Measurements from ENCODE around the gene GAL3ST1. TPM values are rescaled to one million over a fixed set of nuclear protein-coding genes. Genes with fewer than 3 reads are reported as not detected.

The GAL3ST1 gene
- polyA plus RNA-seq, 1 donor from 2014 or later: 1.6 TPM

DNA sequence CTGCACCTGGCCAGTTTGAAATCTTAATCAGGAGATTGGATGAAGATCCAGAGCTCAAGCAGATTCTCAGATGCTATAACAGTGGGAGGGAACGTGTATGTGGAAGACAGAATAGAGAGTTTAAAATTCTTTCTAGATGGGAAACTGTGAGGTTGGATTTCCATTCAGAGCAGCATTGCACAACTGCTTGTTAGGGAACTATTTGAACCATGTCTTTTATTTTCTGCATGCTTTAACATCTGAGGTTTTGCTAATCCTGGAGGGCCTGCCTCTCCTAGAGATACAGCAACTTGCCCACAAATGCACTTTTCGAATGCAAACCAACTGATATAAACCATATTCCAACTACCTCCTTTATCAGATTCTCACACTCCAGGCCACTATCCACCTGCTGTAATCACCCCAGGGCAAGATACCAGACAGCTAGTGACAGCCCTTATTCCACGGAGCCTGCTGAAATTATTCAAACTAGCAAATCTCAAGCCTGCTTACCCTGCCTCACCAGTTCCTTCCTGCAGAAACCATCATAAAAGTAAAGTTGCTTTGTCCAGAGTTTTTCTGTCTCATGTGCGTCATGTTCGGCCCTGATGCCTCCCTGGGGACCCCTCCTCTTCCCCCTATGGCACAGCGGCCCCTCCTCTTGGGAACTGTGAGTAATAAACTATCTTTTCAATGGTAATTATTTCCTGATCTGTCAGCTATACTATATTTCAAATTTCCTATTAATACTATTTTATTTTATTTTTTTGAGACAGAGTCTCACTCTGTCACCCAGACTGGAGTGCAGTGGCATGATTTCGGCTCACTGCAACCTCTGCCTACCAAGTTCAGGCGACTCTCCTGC lies 50.6 kb downstream of the GAL3ST1 start:
- Histone ChIP-seq H3K79me2 (replicated peaks; ENCODE audit: insufficient read depth, low read length) (no peaks in the 10 kb centered on the region), H3K4me3 (ENCODE audit: low read length) (no peak overlapping the region), H3K9me2 (ENCODE audit: insufficient read depth, low read length) (no peaks in the 10 kb centered on the region), H3K4me2 (ENCODE audit: low read length) (no peak overlapping the region), H3K9ac (ENCODE audit: low read length) (no peak overlapping the region), H3K27ac (ENCODE audit: low read length) (no peak overlapping the region), H4K20me1 (ENCODE audit: insufficient read depth) (no peaks in the 10 kb centered on the region), H2AFZ (ENCODE audit: low read depth, low read length) (no peak overlapping the region), H3K36me3 (ENCODE audit: insufficient read depth, low read length) (no peaks in the 10 kb centered on the region), H3K27me3 (ENCODE audit: insufficient read depth, low read depth, low read length) (no peaks in the 10 kb centered on the region), H3K9me3 (ENCODE audit: low read length) (no peaks in the 10 kb centered on the region), H3F3A (ENCODE audit: insufficient read depth, low read length, poor library complexity, severe bottlenecking) (no peaks in the 10 kb centered on the region)
- TF ChIP-seq SMC3 (conservative IDR thresholded peaks at IDR 0.05; ENCODE audit: poor library complexity) (no peak), TAF1 (IDR thresholded peaks at IDR 0.05; ENCODE audit: low read depth) (no peak), EZH2 (IDR thresholded peaks at IDR 0.05; ENCODE audit: borderline replicate concordance, insufficient read depth, low read length, poor library complexity, severe bottlenecking) (no peak), POLR2AphosphoS5 (IDR thresholded peaks at IDR 0.05) (no peak), MXI1 (conservative IDR thresholded peaks at IDR 0.05; ENCODE audit: poor library complexity, severe bottlenecking) (no peak), RAD21 (conservative IDR thresholded peaks at IDR 0.05) (no peak)
- TF ChIP-seq, protein P1, sequence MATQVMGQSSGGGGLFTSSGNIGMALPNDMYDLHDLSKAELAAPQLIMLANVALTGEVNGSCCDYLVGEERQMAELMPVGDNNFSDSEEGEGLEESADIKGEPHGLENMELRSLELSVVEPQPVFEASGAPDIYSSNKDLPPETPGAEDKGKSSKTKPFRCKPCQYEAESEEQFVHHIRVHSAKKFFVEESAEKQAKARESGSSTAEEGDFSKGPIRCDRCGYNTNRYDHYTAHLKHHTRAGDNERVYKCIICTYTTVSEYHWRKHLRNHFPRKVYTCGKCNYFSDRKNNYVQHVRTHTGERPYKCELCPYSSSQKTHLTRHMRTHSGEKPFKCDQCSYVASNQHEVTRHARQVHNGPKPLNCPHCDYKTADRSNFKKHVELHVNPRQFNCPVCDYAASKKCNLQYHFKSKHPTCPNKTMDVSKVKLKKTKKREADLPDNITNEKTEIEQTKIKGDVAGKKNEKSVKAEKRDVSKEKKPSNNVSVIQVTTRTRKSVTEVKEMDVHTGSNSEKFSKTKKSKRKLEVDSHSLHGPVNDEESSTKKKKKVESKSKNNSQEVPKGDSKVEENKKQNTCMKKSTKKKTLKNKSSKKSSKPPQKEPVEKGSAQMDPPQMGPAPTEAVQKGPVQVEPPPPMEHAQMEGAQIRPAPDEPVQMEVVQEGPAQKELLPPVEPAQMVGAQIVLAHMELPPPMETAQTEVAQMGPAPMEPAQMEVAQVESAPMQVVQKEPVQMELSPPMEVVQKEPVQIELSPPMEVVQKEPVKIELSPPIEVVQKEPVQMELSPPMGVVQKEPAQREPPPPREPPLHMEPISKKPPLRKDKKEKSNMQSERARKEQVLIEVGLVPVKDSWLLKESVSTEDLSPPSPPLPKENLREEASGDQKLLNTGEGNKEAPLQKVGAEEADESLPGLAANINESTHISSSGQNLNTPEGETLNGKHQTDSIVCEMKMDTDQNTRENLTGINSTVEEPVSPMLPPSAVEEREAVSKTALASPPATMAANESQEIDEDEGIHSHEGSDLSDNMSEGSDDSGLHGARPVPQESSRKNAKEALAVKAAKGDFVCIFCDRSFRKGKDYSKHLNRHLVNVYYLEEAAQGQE (IDR thresholded peaks at IDR 0.05; ENCODE audit: borderline replicate concordance): no peak
- TF ChIP-seq, protein P2, sequence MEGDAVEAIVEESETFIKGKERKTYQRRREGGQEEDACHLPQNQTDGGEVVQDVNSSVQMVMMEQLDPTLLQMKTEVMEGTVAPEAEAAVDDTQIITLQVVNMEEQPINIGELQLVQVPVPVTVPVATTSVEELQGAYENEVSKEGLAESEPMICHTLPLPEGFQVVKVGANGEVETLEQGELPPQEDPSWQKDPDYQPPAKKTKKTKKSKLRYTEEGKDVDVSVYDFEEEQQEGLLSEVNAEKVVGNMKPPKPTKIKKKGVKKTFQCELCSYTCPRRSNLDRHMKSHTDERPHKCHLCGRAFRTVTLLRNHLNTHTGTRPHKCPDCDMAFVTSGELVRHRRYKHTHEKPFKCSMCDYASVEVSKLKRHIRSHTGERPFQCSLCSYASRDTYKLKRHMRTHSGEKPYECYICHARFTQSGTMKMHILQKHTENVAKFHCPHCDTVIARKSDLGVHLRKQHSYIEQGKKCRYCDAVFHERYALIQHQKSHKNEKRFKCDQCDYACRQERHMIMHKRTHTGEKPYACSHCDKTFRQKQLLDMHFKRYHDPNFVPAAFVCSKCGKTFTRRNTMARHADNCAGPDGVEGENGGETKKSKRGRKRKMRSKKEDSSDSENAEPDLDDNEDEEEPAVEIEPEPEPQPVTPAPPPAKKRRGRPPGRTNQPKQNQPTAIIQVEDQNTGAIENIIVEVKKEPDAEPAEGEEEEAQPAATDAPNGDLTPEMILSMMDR (IDR thresholded peaks at IDR 0.05; ENCODE audit: poor library complexity, severe bottlenecking): no peak

DNA sequence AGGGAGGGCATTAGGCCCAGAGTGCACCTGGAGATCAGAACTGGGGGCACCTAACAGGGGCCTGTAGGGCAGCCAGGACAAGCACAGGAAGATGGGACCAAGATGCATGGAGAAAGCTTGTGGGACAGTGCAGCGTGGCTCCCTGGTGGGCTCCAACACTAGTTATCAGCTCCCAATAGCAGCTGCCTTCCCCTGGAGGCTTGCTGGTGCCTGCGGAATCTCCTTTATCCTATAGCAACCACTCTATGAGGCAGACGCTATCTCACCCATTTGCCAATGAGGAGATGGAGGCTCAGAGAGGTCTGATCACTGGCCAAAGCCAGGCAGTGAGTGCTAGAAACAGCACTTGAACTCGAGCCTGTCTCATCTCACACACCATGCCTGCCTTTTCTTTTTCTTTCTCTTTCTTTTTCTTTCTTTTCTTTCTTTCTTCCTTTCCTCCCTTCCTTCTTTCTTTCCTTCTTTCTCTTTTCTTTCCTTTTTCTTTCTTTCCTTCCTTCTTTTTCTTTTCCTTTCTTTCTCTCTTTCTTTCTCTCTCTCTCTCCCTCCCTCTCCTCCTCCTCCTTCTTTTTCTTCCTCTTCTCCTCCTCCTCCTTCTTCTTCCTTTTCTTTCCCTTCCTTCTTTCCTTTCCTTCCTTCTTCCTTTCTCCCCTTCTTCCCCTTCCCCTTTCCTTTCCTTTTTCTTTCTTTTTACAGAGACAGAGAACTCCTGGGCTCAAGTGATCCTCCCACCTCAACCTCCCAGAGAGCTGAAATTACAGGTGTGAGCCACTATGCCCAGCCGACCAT lies 52.9 kb downstream of the GAL3ST1 start:
- H3K36me3 ChIP-seq (ENCODE audit: insufficient read depth, low read length): no peaks in the 10 kb centered on the region
- TF ChIP-seq EP300 (conservative IDR thresholded peaks at IDR 0.05; ENCODE audit: poor library complexity, severe bottlenecking) (no peak), RAD21 (conservative IDR thresholded peaks at IDR 0.05) (no peak), SMC3 (conservative IDR thresholded peaks at IDR 0.05; ENCODE audit: poor library complexity) (no peak)
- TF ChIP-seq, protein P2 (IDR thresholded peaks at IDR 0.05; ENCODE audit: poor library complexity, severe bottlenecking): no peak
- H3K4me3 ChIP-seq (ENCODE audit: low read length): no peak overlapping the region
- H4K20me1 ChIP-seq (ENCODE audit: insufficient read depth): no peaks in the 10 kb centered on the region
- H3K9me3 ChIP-seq (ENCODE audit: low read length): no peaks in the 10 kb centered on the region
- no peak overlapping the region for H3K9ac ChIP-seq (ENCODE audit: low read length)
- no peaks in the 10 kb centered on the region for H3F3A ChIP-seq (ENCODE audit: insufficient read depth, low read length, poor library complexity, severe bottlenecking)
- H3K9me2 ChIP-seq (ENCODE audit: insufficient read depth, low read length): no peaks in the 10 kb centered on the region
- H2AFZ ChIP-seq (ENCODE audit: low read depth, low read length): no peak overlapping the region
- H3K27ac ChIP-seq (ENCODE audit: low read length): no peak overlapping the region
- no peaks in the 10 kb centered on the region for H3K79me2 ChIP-seq (replicated peaks; ENCODE audit: insufficient read depth, low read length)
- H3K27me3 ChIP-seq (ENCODE audit: insufficient read depth, low read depth, low read length): no peaks in the 10 kb centered on the region
- H3K4me2 ChIP-seq (ENCODE audit: low read length): no peak overlapping the region

Measured in neural cell (in vitro differentiated cells).